ENCODE measurements around the gene KLF1.

The KLF1 gene

GRCh38 chr19:12886969-12887747, at the start of gene KLF1:
KLF1 (minus strand) TSS chr19:12887201; CDS start chr19:12887140, 61 bp downstream.
- no peak within 1 kb of the TSS for H3K4me3 ChIP-seq (ENCODE audit: control insufficient read depth, low read depth, low read length)

GRCh38 chr19:12936582-12936981, 49.6 kb upstream of the KLF1 start:
- no peak for TF ChIP-seq CTCF (IDR thresholded peaks at IDR 0.05; ENCODE audit: control insufficient read depth, insufficient read depth, low read depth, low read length, missing control alignments)

More at GRCh38 chr19:12886969-12887747, at the start of gene KLF1:
- TF ChIP-seq CTCF (IDR thresholded peaks at IDR 0.05; ENCODE audit: control insufficient read depth, insufficient read depth, low read depth, low read length, missing control alignments) = no peak
- no peak for DNase-seq (ENCODE audit: low read depth)

GRCh38 chr19:12935071-12935470, 48.1 kb upstream of the KLF1 start:
- no peak for TF ChIP-seq CTCF (IDR thresholded peaks at IDR 0.05; ENCODE audit: control insufficient read depth, insufficient read depth, low read depth, low read length, missing control alignments)
- no peak overlapping the region for H3K4me3 ChIP-seq (ENCODE audit: control insufficient read depth, low read depth, low read length)
- DNase-seq (ENCODE audit: low read depth) = no peak

More at GRCh38 chr19:12936582-12936981, 49.6 kb upstream of the KLF1 start:
- no peak for DNase-seq (ENCODE audit: low read depth)
- H3K4me3 ChIP-seq (ENCODE audit: control insufficient read depth, low read depth, low read length) = no peak overlapping the region

GRCh38 chr19:12933287-12934072, 46.5 kb upstream of the KLF1 start, which contains the start of gene FARSA:
FARSA (minus strand) TSS chr19:12933711; CDS start chr19:12933696, 15 bp downstream.
- H3K4me3 ChIP-seq (ENCODE audit: control insufficient read depth, low read depth, low read length) = peak within 1 kb of the TSS; percentile 89
- no peak for TF ChIP-seq CTCF (IDR thresholded peaks at IDR 0.05; ENCODE audit: control insufficient read depth, insufficient read depth, low read depth, low read length, missing control alignments)
- no peak for DNase-seq (ENCODE audit: low read depth)

- TF ChIP-seq CTCF (IDR thresholded peaks at IDR 0.05; ENCODE audit: control insufficient read depth, insufficient read depth, low read depth, low read length, missing control alignments) = no peak
- no peak for DNase-seq (ENCODE audit: low read depth)
- peak overlapping the region; percentile 89 for H3K4me3 ChIP-seq (ENCODE audit: control insufficient read depth, low read depth, low read length)
Observed at GRCh38 chr19:12932392-12933286, 45.6 kb upstream of the KLF1 start.

Measured in AG09309 (cell line).